HepG2 (cell line): ENCODE data around the gene PDZD7. TPM values are rescaled to one million over a fixed set of nuclear protein-coding genes. Genes with fewer than 3 reads are reported as not detected.

Source experiments
- ATF7 ChIP-seq, 2 experiments: fragments of 450-650 bp in 1 of 2; sonication (generic) in 1 of 2; formaldehyde crosslinking in 1 of 2; IDR thresholded peaks; 2 replicates each; pipeline versions ENCODE4 v1.4.0 to v1.6.1; 2016 to 2020; ENCODE audit warnings: antibody characterized with exemption in 1 of 2, mild to moderate bottlenecking in 1 of 2, missing genetic modification reagents in 1 of 2
- CREB1 ChIP-seq, 2 experiments: fragments of 450-650 bp in 1 of 2; IDR thresholded peaks; 2 replicates each; pipeline ENCODE4 v1.6.1; 2016 to 2017; ENCODE audit warnings: control low read depth in 1 of 2, mild to moderate bottlenecking in 1 of 2, missing compliant biosample characterization in 1 of 2, missing genetic modification characterization in 1 of 2
- DZIP1 ChIP-seq: sonication (generic); formaldehyde crosslinking; IDR thresholded peaks from 2 replicates; pipeline ENCODE4 v1.5.0; 2020; ENCODE audit warnings: mild to moderate bottlenecking, missing genetic modification reagents
- MTF2 ChIP-seq: sonication (generic); formaldehyde crosslinking; IDR thresholded peaks from 2 replicates; pipeline ENCODE4 v1.5.0; 2020; ENCODE audit warnings: missing genetic modification reagents, borderline replicate concordance
- NR2C2 ChIP-seq: sonication (generic); formaldehyde crosslinking; IDR thresholded peaks from 2 replicates; pipeline ENCODE4 v1.4.0; 2020; ENCODE audit warnings: missing genetic modification reagents, mild to moderate bottlenecking, moderate library complexity, borderline replicate concordance
- RBM39 ChIP-seq: fragments of 200-400 bp; formaldehyde crosslinking; IDR thresholded peaks from one replicate; pipeline ENCODE4 v1.6.1; 2018; ENCODE audit warnings: antibody characterized with exemption, mild to moderate bottlenecking, low read depth, low read length; ENCODE audit not compliant: poor library complexity, severe bottlenecking
- SAP130 ChIP-seq: IDR thresholded peaks from 2 replicates; pipeline ENCODE4 v1.6.1; 2016; ENCODE audit warnings: low read depth
- TEAD2 ChIP-seq: sonication (generic); formaldehyde crosslinking; IDR thresholded peaks from 2 replicates; pipeline ENCODE4 v1.9.0; 2021; ENCODE audit warnings: missing genetic modification reagents
- YY1 ChIP-seq: IDR thresholded peaks from 2 replicates; pipeline ENCODE4 v1.6.1; 2011; ENCODE audit warnings: low read length, low read depth, moderate library complexity, mild to moderate bottlenecking; ENCODE audit not compliant: insufficient read depth, insufficient replicate concordance
- ZHX1 ChIP-seq: sonication (generic); formaldehyde crosslinking; IDR thresholded peaks from 2 replicates; pipeline ENCODE4 v1.8.1; 2022; ENCODE audit warnings: low read depth, mild to moderate bottlenecking, missing genetic modification reagents
- ZNF710 ChIP-seq: sonication (generic); formaldehyde crosslinking; IDR thresholded peaks from 2 replicates; pipeline ENCODE4 v1.5.0; 2020; ENCODE audit warnings: mild to moderate bottlenecking, missing genetic modification reagents, borderline replicate concordance
- polyA plus RNA-seq, 8 experiments: library from polyadenylated mRNA; depleted of rRNA in 3 of 8; stranded (reverse) in 7 of 8; unstranded in 1 of 8; fragments of >200 nt; fragmentation: Illumina TruSeq in 4 of 8; extraction: Trizol in 4 of 8; gene quantifications; 2 replicates each; pipeline versions ENCODE4 v1.2.1 to v1.2.3, GENCODE V29; 2011 to 2016; ENCODE audit warnings: low read depth in 4 of 8, missing spikeins in 1 of 8, mixed read lengths in 1 of 8; ENCODE audit not compliant: insufficient read depth in 1 of 8
- total RNA-seq, 5 experiments: library from RNA; depleted of rRNA; stranded (reverse); fragments of >200 nt; fragmentation: Illumina TruSeq; extraction: Trizol; gene quantifications; 2 replicates each; pipeline ENCODE4 v1.2.3, GENCODE V29; 2016; ENCODE audit warnings: low read depth in 1 of 5

PDZD7 gene
- total and polyA plus RNA-seq, 2 of the 13 experiments (the other 11 are each of a cell fraction or from before 2014, with no cell fraction given) = 0.58 to 0.73 TPM

- TF ChIP-seq ATF7 (IDR thresholded peaks at IDR 0.05) (no peak), ATF7 (CRISPR knock-in tag; IDR thresholded peaks at IDR 0.05) (no peak), CREB1 (IDR thresholded peaks at IDR 0.05) (no peak), CREB1 (CRISPR knock-in tag; IDR thresholded peaks at IDR 0.05) (0 out of 2 replicates have a peak, but pooled peaks have one; percentile 29), MTF2 (no peak), ZNF710 (no peak), SAP130 (peak; percentile 4; the same call in 1 of the 2 replicates), NR2C2 (CRISPR knock-in tag) (peak; percentile 73), ZHX1 (no peak), TEAD2 (CRISPR knock-in tag) (no peak), DZIP1 (no peak), RBM39 (no peak), YY1 (no peak)
- TF ChIP-seq, all 625 proteins: peak for 10
These were observed 43.3 kb downstream of the PDZD7 start (continued) for GRCh38 chr10:100987685-100988049.
